ENCODE measurements around the gene CDH13. TPM values are rescaled to one million over a fixed set of nuclear protein-coding genes. Genes with fewer than 3 reads are reported as not detected.

The CDH13 gene
- total RNA-seq, 1 donor from 2014 or later: 22.9 TPM

DNA sequence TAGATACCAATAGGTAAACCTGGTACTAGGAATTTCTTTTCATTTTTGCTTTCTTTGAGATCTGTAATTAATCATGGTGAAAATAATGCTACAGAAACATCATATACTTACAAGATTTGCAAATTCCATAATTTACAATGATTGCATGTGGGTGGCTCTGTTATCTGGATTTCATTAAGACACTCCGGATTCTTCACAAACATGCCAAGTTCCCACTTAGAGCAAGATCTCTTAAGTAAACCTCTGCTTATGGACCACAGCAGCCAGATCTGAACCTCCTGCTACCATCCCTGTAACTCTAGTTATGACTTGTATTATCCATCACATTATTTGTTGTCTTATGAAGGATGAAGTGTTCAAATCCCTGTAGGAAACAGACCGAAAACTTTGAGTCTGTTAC, 424.7 kb downstream of the CDH13 start:
- DNase-seq (ENCODE audit: low read depth): no peak

- peak; percentile 8 for DNase-seq (ENCODE audit: low read depth)
These were observed 427.5 kb downstream of the CDH13 start for GRCh38 chr16:83054283-83054682.

GRCh38 chr16:83058376-83058775, 431.6 kb downstream of the CDH13 start:
- no peak for DNase-seq (ENCODE audit: low read depth)

DNA sequence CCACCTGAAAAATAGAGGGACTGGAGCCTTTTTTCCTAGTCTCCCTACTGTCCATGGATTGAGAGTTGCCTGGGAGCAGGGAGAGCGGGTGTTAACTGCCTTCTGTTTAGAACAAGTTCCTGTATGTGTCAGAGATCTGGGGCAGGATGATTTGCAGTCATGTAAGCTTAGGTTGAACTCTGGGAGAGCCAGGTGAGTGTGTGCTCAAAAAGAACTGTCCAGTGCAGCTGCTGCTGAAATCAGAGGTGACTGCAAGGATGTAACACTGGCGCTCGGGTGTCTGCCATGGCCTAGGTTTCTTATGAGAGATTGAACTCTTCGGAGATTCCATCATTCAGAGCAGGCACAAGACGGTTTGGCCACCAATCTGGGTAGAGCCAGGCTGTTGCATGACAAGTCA, 432.5 kb downstream of the CDH13 start:
- DNase-seq (ENCODE audit: low read depth): peak; percentile 31

DNA sequence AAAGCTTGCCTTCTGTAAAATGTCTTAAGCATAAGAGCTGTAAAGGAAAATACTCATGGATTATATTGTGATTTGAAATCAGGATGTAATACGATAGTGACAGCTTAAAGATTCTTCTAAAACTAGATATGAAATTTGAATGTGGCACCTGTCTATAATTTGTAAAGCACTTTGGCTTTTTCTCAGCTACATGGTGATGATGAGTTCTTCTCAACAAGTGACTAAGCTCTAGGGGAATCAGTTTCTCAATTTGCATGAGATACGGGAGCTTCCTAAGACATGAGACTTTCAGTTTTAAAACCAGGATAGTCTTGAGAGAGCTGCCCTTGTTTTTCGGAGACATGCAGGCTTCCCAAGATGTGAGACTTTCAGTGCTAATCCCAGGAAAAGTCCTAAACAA, 439.2 kb downstream of the CDH13 start:
- no peak for DNase-seq (ENCODE audit: low read depth)

DNA sequence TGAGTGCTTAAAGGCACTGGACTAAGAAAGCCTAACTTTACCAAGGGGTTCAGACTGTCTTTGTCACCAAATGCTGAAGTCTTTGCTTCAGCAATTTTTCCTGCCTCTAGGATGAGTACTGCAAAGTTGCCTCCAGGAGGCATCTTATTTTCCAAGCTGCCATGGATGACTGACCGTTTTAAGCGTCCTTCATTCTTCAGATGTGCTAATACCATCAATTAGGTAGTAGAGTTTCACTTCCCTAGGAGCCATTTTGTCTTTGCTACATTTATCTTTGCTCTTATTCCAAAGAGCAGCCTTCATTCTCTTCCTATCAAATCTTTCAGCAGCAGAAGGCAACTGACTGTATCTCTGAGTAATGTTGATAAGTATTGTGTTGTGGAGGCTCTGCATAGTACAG, 440.1 kb downstream of the CDH13 start:
- DNase-seq (ENCODE audit: low read depth): no peak

DNA sequence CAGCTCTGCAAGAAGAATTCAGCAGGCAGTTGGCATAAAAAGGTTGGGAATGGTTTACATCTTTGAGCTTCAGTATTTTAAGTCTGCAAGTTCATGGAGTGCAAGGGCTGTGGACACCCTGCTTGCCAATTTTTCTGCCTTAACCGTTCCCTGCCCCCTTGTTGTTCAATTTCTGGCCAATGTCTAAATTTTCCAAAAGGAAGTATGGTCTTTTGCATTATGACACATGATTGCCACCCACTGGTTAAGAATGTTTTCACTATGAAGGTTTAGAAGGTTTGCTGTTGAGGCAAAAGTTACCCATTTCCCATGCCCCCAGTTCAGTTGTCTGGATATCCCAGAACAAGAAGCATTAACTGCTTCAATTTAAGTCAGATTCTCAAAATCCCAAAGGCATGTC, 441.9 kb downstream of the CDH13 start:
- DNase-seq (ENCODE audit: low read depth): peak; percentile 24

GRCh38 chr16:83070416-83071209, 443.8 kb downstream of the CDH13 start:
- peak; percentile 17 for DNase-seq (ENCODE audit: low read depth)

GRCh38 chr16:83075956-83076355, 449.2 kb downstream of the CDH13 start:
- no peak for DNase-seq (ENCODE audit: low read depth)

DNA sequence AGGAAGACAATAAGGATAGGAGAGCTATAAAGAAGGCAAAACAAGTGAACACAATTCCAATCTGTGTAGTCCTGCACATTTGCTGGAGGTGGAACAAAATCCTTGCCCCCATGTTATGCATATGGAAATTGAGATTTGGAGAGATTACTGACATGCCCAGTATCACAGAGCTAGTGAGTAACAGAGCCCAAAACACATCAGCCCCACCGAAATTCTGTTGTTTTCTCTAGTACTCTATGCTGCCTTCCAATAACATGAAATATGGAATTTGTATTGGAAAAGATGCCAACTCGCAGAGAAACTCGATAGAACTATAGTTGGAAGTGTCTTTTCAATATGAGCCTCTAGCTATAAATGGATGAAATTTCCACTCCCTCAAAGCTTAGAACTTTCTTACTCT, 456.6 kb downstream of the CDH13 start:
- DNase-seq (ENCODE audit: low read depth): no peak

GRCh38 chr16:83085660-83086059, 458.9 kb downstream of the CDH13 start:
- DNase-seq (ENCODE audit: low read depth): no peak

DNA sequence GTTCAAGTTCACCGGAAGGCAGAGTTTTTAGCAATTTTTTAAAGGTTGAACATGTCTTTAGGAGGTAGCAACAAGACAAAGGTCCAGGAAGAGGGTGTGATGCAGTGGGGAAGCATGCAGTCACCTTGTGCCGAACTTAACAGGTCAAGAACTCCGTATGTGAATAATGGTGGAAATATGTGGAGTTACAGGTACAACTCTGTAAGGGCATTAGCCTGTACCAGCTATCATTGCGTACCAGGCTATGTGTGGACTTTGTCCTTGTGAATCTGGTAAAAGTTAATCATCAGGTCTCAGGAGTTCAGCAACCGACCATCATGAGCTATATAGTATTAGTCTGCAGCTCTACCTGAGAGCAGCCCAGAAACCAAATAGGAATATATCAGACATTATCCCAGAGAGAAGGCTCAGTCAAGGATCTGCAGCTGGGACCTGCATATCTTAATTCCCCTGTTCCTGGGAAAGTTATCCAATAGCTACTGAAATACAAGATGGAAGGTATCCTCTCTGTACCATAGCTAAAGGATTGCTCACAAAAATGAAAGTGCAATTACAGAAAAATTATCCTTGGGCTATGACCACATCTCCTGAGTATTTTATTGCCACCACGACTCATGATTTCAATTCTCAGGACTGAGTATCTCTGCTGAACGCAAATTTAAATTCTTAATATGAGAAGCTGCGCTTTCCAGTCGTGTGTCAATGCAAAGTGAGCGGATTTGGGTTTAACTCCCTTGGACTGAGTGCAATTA, 469.3 kb downstream of the CDH13 start:
- DNase-seq (ENCODE audit: low read depth): peak; percentile 46

DNA sequence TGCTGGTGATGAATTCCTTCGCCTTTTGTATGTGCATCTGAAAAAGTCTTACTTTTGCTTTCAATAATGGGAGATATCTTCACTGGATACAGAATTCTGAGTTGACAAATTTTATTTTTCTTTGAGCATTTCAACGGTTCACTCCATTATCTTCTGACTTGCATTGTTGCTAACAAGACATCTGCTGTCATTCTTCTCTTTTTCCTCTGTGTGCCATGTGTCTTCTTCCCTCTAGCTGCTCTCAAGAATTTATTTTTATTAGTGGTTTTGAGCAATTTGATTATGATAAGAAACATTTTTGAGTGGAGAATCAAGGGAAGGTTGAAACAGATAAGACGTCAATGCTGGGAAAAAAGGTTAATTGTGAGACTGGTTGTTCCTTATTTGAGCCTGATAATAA, 471.8 kb downstream of the CDH13 start:
- no peak for DNase-seq (ENCODE audit: low read depth)

- DNase-seq (ENCODE audit: low read depth): peak; percentile 47
These were observed 473.9 kb downstream of the CDH13 start for GRCh38 chr16:83100679-83101078.

DNA sequence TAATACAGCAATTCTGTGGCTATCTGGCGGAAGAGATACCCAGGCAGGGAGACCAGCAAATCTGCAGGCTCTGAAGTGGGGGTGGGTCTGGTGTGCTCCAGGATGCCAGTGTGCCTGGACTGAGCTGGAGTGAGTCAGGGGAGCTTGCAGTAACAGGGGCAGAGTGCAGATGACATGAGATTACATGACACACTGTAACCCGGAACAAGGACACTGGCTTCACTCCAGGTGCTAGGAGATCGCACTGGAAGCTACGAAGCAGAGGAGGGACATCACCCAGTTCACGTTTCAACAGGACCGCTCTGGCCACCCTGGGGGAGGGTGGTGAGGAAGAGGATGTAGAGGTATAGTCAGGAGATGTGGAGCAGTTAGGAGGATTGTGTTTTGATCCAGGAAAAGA, 475.6 kb downstream of the CDH13 start:
- no peak for DNase-seq (ENCODE audit: low read depth)

- DNase-seq (ENCODE audit: low read depth): no peak
These were observed 478.7 kb downstream of the CDH13 start for GRCh38 chr16:83105279-83106077.

GRCh38 chr16:83109490-83110125, 482.8 kb downstream of the CDH13 start:
- no peak for DNase-seq (ENCODE audit: low read depth)

DNA sequence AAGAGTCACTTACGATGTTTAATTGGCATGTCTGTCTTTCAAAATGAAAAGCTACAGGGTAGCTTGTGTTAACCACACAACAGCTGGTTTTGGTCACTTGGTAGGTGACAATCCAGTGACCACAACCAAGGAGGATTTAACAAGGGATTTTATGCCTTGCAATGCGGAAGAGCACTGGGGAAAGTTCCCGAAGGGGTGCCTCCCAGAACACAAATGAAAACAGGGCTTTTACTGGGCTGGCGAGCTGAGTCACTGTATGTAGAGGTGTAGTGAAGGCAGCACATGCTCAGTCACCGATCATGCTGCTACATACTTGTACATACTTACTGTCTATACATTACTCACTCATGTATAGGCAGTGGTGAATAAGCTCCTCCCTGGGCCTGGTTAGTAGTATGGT, 483.5 kb downstream of the CDH13 start:
- no peak for DNase-seq (ENCODE audit: low read depth)

DNA sequence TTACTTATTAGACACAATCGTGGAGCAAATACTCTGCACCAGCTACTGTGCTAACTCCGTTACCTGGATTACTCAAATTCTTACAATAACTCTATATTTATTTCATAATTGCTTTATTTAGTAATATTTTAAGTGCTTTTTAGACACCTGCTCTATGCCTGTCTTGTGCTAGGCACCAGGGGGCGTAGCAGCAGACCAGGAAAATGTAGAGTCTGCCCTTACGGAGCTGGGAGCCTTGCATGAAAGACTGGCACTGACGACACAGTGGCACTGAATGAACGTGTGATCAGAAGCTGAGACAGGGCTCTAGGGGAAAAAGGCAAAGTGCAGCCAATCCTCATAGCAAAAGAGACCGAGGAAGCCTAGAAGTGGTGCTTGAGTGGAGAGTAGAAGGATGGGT, 486.5 kb downstream of the CDH13 start:
- peak; percentile 47 for DNase-seq (ENCODE audit: low read depth)

DNA sequence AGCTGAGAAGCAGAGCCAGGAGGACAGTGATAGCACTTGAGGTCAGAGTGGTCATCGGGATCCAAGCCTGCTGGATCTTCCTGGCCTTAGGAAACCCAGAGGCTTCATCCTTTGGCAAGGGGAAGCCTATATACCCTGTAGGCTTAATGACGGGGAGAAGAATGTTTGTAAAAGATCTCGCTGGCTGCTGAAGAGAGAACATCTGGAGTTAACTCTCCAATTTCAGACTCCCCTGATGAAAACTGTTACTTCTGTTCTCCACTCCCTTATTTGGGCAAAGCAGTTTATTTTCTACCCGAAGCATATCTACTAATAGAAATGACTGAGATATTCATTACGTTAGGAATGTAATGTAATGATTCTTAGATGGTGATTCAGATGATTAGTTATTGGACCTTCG, 487.0 kb downstream of the CDH13 start:
- DNase-seq (ENCODE audit: low read depth): no peak

DNA sequence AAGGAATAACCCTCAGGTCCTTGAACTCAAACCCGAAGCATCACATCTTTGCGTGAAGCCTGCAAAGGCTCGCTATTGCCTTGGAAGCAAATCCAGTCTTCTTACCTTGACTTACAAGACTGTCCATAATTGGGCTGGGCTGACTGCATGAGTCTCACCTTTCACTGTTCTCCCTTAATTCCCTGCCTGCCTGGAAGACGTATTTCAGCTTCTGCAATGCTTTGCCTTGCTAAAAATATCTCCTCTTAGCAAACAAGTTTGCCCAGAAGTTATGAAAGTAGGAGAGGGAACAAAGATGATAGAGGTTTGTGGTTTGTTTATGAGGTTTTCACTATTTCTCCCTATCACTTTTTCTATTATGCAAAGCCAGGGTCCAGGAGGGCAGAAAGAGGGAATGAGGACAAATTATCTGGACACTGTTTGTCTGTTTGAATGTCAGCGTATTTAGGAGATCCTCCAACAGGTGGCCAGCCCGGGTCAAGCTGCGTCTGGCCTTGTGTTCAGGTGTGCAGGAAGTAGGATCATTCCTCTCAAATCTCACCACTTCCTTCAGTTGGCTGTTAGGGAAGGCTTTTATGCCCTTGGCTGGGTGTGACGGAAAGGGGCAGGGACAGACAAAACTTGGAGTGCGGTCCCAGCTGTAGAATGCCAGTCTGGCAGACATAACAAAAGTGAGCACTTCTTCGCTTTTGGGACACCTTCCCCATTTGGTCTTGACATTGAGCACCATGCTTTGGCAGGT, 488.9 kb downstream of the CDH13 start:
- DNase-seq (ENCODE audit: low read depth): peak; percentile 11
